Measurements from ENCODE around the gene NDUFAF4.

The NDUFAF4 gene

GRCh38 chr6:96865055-96865405 is 32.7 kb downstream of the NDUFAF4 start (continued):
- TF ChIP-seq FEZF1 (tag by site-specific recombination; IDR thresholded peaks at IDR 0.05), result no peak
- TF ChIP-seq, protein P1, sequence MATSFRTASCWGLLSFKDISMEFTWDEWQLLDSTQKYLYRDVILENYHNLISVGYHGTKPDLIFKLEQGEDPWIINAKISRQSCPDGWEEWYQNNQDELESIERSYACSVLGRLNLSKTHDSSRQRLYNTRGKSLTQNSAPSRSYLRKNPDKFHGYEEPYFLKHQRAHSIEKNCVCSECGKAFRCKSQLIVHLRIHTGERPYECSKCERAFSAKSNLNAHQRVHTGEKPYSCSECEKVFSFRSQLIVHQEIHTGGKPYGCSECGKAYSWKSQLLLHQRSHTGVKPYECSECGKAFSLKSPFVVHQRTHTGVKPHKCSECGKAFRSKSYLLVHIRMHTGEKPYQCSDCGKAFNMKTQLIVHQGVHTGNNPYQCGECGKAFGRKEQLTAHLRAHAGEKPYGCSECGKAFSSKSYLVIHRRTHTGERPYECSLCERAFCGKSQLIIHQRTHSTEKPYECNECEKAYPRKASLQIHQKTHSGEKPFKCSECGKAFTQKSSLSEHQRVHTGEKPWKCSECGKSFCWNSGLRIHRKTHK (tag by site-specific recombination; IDR thresholded peaks at IDR 0.05), result no peak

- TF ChIP-seq ZNF791 (tag by site-specific recombination; IDR thresholded peaks at IDR 0.05) (no peak), ZIC2 (tag by site-specific recombination; IDR thresholded peaks at IDR 0.05) (no peak), ZNF785 (tag by site-specific recombination; IDR thresholded peaks at IDR 0.05) (no peak), ZBTB11 (tag by site-specific recombination; conservative IDR thresholded peaks at IDR 0.05; ENCODE audit: low read depth) (no peak), ZNF239 (tag by site-specific recombination; IDR thresholded peaks at IDR 0.05) (no peak), OVOL3 (tag by site-specific recombination; IDR thresholded peaks at IDR 0.05) (no peak), HOXA7 (CRISPR knock-in tag; IDR thresholded peaks at IDR 0.05; ENCODE audit: borderline replicate concordance) (no peak), ZNF211 (tag by site-specific recombination; IDR thresholded peaks at IDR 0.05; ENCODE audit: low read depth) (no peak), ZNF292 (tag by site-specific recombination; IDR thresholded peaks at IDR 0.05; ENCODE audit: borderline replicate concordance, low read depth) (no peak), ZNF10 (tag by site-specific recombination; IDR thresholded peaks at IDR 0.05) (no peak), ZNF521 (tag by site-specific recombination; IDR thresholded peaks at IDR 0.05) (no peak), PRDM10 (tag by site-specific recombination; IDR thresholded peaks at IDR 0.05) (no peak), ZNF426 (tag by site-specific recombination; IDR thresholded peaks at IDR 0.05) (no peak), ZNF654 (tag by site-specific recombination; IDR thresholded peaks at IDR 0.05; ENCODE audit: low read depth) (no peak), REPIN1 (tag by site-specific recombination; IDR thresholded peaks at IDR 0.05; ENCODE audit: low read depth) (no peak), ZFP41 (tag by site-specific recombination; IDR thresholded peaks at IDR 0.05; ENCODE audit: borderline replicate concordance) (no peak), ZNF266 (tag by site-specific recombination; IDR thresholded peaks at IDR 0.05; ENCODE audit: low read depth) (no peak), ZNF157 (tag by site-specific recombination; IDR thresholded peaks at IDR 0.05) (no peak)
- TF ChIP-seq, protein P2, sequence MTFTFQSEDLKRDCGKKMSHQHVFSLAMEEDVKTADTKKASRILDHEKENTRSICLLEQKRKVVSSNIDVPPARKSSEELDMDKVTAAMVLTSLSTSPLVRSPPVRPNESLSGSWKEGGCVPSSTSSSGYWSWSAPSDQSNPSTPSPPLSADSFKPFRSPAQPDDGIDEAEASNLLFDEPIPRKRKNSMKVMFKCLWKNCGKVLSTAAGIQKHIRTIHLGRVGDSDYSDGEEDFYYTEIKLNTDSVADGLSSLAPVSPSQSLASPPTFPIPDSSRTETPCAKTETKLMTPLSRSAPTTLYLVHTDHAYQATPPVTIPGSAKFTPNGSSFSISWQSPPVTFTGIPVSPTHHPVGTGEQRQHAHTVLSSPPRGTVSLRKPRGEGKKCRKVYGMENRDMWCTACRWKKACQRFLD (tag by site-specific recombination; IDR thresholded peaks at IDR 0.05), result no peak
- Histone ChIP-seq H3K4me3 (ENCODE audit: low read depth, low read length) (no peak overlapping the region), H3K4me1 (ENCODE audit: control insufficient read depth, insufficient read depth, low read length) (no peaks in the 10 kb centered on the region), H3K9me3 (ENCODE audit: control insufficient read depth, insufficient read depth, low read depth, low read length) (no peaks in the 10 kb centered on the region), H3K27ac (ENCODE audit: extremely low read depth, low read depth, low read length) (no peak overlapping the region), H3K36me3 (ENCODE audit: control insufficient read depth in 2 of 2, insufficient read depth in 1 of 2, low read length in 2 of 2) (no peaks in the 10 kb centered on the region)
- POLR2A ChIA-PET, result no interaction called here
- CTCF ChIA-PET, result no interaction called here
Measured at GRCh38 chr6:96864216-96865054, 33.3 kb downstream of the NDUFAF4 start.
